Lower lobe of right lung (tissue), 2 donors: ENCODE measurements around the gene SCN5A. TPM values are rescaled to one million over a fixed set of nuclear protein-coding genes. Genes with fewer than 3 reads are reported as not detected.
A peak's percentile ranks its signal among the peaks of the same experiment; 100 is the strongest.

Source experiments
- ATAC-seq, 2 donors: fragments of 200-7000 bp; cut with Tn5 transposase; one replicate each; pipeline ENCODE4 v1.9.1; 2020 to 2022; ENCODE audit warnings: mild to moderate bottlenecking in 2 of 2, moderate library complexity in 2 of 2
- DNase-seq: peaks from one replicate; pipeline ENCODE4 v3.0.0-alpha.2; 2020
- H3K27ac ChIP-seq: fragments of 200-600 bp; one replicate; pipeline ENCODE4 v1.8.0; 2022
- H3K27me3 ChIP-seq: fragments of 200-600 bp; one replicate; pipeline ENCODE4 v1.8.0; 2022; ENCODE audit warnings: low read depth
- H3K36me3 ChIP-seq: fragments of 200-600 bp; one replicate; pipeline ENCODE4 v1.8.0; 2022; ENCODE audit warnings: mild to moderate bottlenecking
- H3K4me1 ChIP-seq: fragments of 200-600 bp; one replicate; pipeline ENCODE4 v1.8.0; 2022
- H3K4me3 ChIP-seq: fragments of 200-600 bp; one replicate; pipeline ENCODE4 v1.8.0; 2022; ENCODE audit warnings: mild to moderate bottlenecking
- H3K9me3 ChIP-seq: fragments of 200-600 bp; one replicate; pipeline ENCODE4 v1.8.0; 2022
- intact Hi-C: fragments of 100-400 bp; cut with DNase I; formaldehyde crosslinking; loops from one replicate; pipeline ENCODE4 v1.11.0; 2022
- total RNA-seq: library from RNA; stranded (reverse); fragmentation: NEBNext Ultra II Directional; extraction: Animal tissue kit (Norgen Biotek cat#: 25700); gene quantifications from one replicate; pipeline ENCODE4 v1.2.1, GENCODE V29; 2021
- TF ChIP-seq, protein P1 (sequence below): fragments of 200-600 bp; IDR thresholded peaks from one replicate; pipeline ENCODE4 v1.8.0; 2022; ENCODE audit warnings: antibody characterized with exemption, mild to moderate bottlenecking
- donor health status: DM: no; HTN: yes; CAD: no; lungs with severe emphysema.

Gene SCN5A
- total RNA-seq, 1 donor from 2014 or later: 0.24 TPM

GRCh38 chr3:38549082-38549481, 100.4 kb downstream of the SCN5A start:
- TF ChIP-seq, protein P1, sequence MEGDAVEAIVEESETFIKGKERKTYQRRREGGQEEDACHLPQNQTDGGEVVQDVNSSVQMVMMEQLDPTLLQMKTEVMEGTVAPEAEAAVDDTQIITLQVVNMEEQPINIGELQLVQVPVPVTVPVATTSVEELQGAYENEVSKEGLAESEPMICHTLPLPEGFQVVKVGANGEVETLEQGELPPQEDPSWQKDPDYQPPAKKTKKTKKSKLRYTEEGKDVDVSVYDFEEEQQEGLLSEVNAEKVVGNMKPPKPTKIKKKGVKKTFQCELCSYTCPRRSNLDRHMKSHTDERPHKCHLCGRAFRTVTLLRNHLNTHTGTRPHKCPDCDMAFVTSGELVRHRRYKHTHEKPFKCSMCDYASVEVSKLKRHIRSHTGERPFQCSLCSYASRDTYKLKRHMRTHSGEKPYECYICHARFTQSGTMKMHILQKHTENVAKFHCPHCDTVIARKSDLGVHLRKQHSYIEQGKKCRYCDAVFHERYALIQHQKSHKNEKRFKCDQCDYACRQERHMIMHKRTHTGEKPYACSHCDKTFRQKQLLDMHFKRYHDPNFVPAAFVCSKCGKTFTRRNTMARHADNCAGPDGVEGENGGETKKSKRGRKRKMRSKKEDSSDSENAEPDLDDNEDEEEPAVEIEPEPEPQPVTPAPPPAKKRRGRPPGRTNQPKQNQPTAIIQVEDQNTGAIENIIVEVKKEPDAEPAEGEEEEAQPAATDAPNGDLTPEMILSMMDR: no peak
- intact Hi-C loops: no loop called here
- DNase-seq: no peak

DNA sequence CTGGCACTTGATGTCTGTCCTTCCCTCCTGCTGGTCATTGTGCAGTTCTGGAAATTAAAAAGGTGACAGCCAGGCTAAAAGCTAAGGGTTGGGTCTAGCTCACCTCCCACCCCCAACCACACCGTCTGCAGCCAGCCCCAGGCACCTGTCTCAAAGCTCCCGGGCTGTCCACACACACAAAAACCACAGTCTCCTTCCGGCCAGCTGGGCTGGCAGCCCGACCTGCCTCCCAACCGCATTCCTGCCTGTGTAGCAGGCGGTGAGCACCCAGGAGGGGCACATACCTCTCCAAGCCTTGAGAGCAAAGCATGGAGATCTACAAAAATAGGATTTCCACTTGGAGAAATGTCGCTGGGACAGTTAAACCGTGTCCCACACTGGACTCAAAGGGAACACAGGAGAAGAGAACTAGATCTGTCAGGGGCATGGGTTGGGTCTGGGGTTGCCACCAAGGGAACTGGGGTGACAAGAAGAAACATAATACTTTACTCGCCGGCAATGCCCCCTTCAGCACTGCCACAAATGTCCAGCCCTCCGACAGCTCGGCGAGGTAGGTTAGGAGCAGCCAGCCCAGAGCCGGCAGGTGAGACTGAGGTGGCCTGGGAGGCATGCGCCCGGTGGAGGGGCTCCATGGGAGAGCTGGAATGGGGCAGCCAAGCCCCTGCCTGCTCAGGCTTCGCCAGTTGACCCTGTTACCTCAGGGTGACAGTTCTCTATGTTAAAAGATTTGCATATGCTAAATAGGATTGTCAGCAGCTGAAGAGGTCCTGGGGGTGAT, 101.1 kb downstream of the SCN5A start:
- no peaks in the 10 kb centered on the region for H3K36me3 ChIP-seq
- H3K4me3 ChIP-seq: no peak overlapping the region
- DNase-seq: no peak
- ATAC-seq: peak; percentile 76 to 83
- H3K9me3 ChIP-seq: no peaks in the 10 kb centered on the region
- no peak overlapping the region for H3K27ac ChIP-seq
- intact Hi-C loops: no loop called here
- TF ChIP-seq, protein P1: no peak
- no peaks in the 10 kb centered on the region for H3K4me1 ChIP-seq
- H3K27me3 ChIP-seq: no peaks in the 10 kb centered on the region

More at GRCh38 chr3:38549082-38549481, 100.4 kb downstream of the SCN5A start:
- H3K27ac ChIP-seq: no peak overlapping the region
- H3K4me1 ChIP-seq: no peaks in the 10 kb centered on the region
- no peaks in the 10 kb centered on the region for H3K9me3 ChIP-seq
- ATAC-seq: no peak
- no peaks in the 10 kb centered on the region for H3K27me3 ChIP-seq
- H3K4me3 ChIP-seq: no peak overlapping the region
- no peaks in the 10 kb centered on the region for H3K36me3 ChIP-seq

- DNase-seq (no peak), ATAC-seq (no peak)
- TF ChIP-seq, protein P1: no peak
- intact Hi-C loops: no loop called here
- Histone ChIP-seq H3K4me1 (no peaks in the 10 kb centered on the region), H3K4me3 (no peak overlapping the region), H3K9me3 (no peaks in the 10 kb centered on the region), H3K27ac (no peak overlapping the region), H3K36me3 (no peaks in the 10 kb centered on the region), H3K27me3 (no peaks in the 10 kb centered on the region)
Measured at GRCh38 chr3:38545983-38546382, 103.5 kb downstream of the SCN5A start.

DNA sequence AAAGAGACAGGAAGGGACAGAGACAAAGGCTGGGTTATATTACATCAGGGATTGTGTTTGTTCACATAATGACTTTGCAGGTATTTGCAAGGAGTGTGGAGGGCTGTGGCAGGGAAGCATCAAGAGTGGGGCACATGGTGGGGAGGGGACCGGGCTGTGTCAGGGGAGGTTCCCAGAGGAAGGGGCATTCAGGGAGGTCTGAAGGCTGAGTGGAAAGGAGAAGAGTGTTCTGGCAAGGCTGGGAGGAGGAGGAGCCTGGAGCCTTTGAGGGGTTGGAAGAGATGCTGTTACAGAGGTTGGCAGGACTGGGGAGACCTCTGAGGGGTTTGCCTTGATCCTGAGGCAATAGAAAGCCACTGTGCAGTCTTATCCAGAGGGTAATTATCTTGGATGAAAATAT, 103.9 kb downstream of the SCN5A start:
- no peak for DNase-seq
- no peaks in the 10 kb centered on the region for H3K27me3 ChIP-seq
- intact Hi-C loops: no loop called here
- H3K36me3 ChIP-seq: no peaks in the 10 kb centered on the region
- no peak overlapping the region for H3K27ac ChIP-seq
- no peaks in the 10 kb centered on the region for H3K9me3 ChIP-seq
- ATAC-seq: no peak
- no peak overlapping the region for H3K4me3 ChIP-seq
- TF ChIP-seq, protein P1: no peak
- no peaks in the 10 kb centered on the region for H3K4me1 ChIP-seq

- TF ChIP-seq, protein P1: no peak
- Histone ChIP-seq H3K4me3 (no peak overlapping the region), H3K9me3 (no peaks in the 10 kb centered on the region), H3K27me3 (no peaks in the 10 kb centered on the region), H3K27ac (no peak overlapping the region), H3K4me1 (no peaks in the 10 kb centered on the region), H3K36me3 (no peaks in the 10 kb centered on the region)
- intact Hi-C loops: no loop called here
- no peak for ATAC-seq
- no peak for DNase-seq
Measured at GRCh38 chr3:38544926-38545325, 104.6 kb downstream of the SCN5A start.
